Diencephalon (tissue), 1 donor: ENCODE measurements around the gene PAMR1. TPM values are rescaled to one million over a fixed set of nuclear protein-coding genes. Genes with fewer than 3 reads are reported as not detected.

ENCODE experiments used
- total RNA-seq: library from RNA; depleted of rRNA; stranded (reverse); fragments of >200 nt; gene quantifications from one replicate; pipeline ENCODE4 v1.2.3, GENCODE V29; 2014

Gene PAMR1
- total RNA-seq = 7.2 TPM

GRCh38 chr11:35525501-35526175 is at the start of gene PAMR1:
Gene PAMR1 (minus strand): TSS chr11:35525616. CDS start chr11:35525585, 31 bp downstream.

GRCh38 chr11:35419184-35419829 is 106.1 kb downstream of the PAMR1 start, which contains the start of gene SLC1A2:
Gene SLC1A2 (minus strand): TSS chr11:35419558. CDS start chr11:35418966, 592 bp downstream.

Other genes with a start within 250 kb of the PAMR1 start
- gene SLC1A2, start 106.1 kb downstream of the PAMR1 start, total RNA-seq = 274 TPM
- gene FJX1, start 92.8 kb upstream of the PAMR1 start, total RNA-seq = 46.4 TPM
- gene TRIM44, start 137.2 kb upstream of the PAMR1 start, total RNA-seq = 27.9 TPM